ENCODE data around the gene MAP1S.

DNA sequence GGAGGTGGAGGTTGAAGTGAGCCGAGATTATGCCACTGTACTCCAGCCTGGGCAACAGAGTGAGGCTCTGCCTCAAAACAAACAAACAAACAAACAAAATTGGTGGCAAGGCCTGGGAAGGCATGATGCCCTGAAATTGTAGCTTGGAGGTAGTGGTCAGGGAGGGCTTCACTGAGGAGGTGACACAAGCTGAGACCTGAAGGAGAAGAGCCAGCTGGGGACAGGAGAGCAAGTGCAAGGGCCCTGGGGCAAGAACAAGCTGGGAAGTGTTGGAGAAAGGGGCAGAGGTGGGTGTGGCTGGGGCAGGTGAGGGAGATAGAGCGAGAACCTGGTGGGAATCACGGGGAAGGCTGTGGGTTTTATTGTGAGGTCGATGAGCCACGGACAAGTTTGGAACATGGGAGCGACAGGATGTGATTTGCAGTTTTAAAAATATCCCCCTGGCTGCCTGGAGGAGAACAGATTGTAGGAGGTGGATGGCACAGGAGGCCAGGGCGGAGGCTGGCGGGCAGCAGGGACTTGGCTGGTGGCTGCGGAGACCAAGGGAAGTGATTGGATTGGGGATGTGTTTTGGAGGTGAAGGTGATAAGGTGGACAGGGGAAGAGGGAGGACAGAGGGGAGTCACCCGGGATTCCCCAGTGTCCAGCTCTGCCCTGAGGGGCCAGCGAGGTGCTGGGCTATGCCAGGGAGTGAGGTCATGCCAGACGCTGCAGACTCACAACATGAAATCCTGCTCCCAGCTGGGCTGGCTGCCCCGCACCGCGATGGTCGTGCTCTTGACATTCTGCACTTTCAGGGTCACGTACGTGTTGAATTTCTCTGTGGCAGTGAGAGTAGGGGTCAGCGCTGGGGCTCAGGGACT, 45.1 kb upstream of the MAP1S start:
- TF ChIP-seq, protein P1, sequence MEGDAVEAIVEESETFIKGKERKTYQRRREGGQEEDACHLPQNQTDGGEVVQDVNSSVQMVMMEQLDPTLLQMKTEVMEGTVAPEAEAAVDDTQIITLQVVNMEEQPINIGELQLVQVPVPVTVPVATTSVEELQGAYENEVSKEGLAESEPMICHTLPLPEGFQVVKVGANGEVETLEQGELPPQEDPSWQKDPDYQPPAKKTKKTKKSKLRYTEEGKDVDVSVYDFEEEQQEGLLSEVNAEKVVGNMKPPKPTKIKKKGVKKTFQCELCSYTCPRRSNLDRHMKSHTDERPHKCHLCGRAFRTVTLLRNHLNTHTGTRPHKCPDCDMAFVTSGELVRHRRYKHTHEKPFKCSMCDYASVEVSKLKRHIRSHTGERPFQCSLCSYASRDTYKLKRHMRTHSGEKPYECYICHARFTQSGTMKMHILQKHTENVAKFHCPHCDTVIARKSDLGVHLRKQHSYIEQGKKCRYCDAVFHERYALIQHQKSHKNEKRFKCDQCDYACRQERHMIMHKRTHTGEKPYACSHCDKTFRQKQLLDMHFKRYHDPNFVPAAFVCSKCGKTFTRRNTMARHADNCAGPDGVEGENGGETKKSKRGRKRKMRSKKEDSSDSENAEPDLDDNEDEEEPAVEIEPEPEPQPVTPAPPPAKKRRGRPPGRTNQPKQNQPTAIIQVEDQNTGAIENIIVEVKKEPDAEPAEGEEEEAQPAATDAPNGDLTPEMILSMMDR (IDR thresholded peaks at IDR 0.05), result no peak
- no peak for TF ChIP-seq POLR2A (IDR thresholded peaks at IDR 0.05)

Measured in Peyer's patch (tissue), 4 donors.